HG03565 (cell line): ENCODE results near the gene ZBTB7A.
"Not testable (repeated sequence)": the region's sequence is repeated elsewhere in the genome, so short reads cannot be mapped to it uniquely, and the experiment has no call there.

ENCODE experiments used
- ATAC-seq: cut with Tn5 transposase; IDR thresholded peaks from one replicate; pipeline ENCODE4 v1.9.1; 2021; ENCODE audit warnings: mild to moderate bottlenecking, moderate library complexity; ENCODE audit not compliant: unreplicated experiment

Gene ZBTB7A

DNA sequence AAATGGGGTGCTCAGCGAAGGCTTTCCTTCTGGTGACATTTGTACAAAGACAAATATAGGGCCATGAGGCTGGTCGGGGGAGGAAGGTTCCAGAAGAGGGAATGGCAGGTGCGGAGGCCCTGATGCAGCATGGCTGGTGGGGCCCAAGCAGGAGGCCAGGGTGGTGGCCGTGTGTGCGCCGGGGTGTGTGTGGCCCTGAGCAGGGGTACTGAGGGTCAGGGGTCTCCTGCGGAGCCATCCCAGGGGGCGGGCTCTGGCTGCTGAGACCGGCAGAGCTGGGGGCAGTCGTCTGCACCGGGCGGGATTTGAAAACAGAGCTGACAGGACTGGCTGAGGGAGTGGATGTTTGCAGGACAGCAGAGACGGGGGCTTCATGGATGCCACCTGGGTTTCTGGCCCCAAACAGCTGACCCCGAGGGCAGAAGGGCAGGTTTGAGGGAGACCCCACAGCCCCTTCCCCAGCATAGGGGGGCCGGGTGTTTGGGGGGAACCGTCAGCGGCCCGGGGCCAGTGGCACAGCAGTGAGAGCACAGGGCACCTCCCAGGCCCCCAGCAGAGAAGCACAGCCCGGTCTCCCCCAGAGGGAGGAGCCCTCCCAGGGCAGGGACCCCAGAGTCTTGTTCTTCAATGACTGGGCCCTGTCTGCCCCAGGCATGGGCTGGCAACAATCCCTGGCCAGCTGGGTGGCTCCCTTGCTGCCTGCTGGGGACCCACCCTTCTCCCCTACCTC is 47.8 kb downstream of the ZBTB7A start:
- ATAC-seq: no peak

DNA sequence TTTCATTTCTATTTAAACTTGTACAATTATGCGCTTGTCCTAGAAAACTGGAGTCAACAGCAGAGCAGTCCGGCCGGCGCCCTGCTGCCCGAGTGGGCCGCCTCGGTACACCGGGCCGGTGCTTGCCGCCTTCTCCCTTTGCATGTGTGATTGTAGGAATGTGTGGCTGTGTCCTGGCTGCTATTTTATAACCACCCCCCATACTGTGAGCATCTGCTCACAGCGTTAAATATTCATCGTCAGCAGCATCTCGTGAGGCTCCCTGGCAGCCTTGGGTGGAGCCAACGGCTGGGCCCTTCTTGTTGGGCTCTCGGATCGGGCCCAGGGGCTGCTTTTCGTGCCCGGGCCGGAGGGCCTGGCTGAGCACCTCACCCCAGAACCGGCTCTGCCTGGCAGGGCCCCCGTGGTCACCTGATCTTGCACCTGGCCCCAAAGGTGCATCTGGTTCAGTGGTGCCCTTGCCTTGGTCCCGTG is 48.5 kb downstream of the ZBTB7A start:
- no peak for ATAC-seq

DNA sequence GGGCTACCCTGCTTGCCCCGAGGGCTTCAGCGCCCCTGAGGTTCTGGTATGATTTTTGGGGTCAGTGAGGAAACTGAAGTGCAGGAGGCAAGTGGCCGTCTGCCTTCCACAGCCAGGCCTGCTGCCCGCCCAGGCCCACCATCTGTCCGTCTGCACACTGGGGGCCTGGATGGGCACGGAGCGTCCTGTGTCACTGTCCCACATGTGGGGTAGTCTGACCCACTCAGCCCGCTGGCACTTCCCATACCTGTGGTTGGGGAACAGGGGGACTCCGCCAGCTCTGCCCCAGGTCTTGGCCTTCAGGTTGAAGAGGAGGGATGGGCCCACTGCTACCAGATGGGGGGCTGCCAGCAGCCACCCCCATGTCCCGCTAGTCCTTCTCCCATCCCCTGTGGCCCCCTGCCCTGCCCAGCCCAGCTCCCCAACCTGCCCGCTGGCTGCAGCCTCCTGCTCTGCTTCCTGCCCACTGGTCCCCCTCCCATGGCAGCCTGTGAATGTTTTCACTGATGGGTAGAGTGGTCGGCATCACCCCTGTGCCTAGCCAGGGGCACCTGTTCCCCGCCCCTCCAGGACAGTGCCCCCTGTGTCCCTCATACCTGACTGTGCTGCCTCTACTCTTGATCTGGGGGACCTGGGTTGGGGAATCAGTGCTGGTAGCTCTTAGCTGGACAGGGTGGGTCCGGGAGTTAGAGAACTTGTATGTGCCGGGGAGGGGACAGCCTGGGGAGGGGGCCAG is 49.6 kb downstream of the ZBTB7A start:
- no peak for ATAC-seq

DNA sequence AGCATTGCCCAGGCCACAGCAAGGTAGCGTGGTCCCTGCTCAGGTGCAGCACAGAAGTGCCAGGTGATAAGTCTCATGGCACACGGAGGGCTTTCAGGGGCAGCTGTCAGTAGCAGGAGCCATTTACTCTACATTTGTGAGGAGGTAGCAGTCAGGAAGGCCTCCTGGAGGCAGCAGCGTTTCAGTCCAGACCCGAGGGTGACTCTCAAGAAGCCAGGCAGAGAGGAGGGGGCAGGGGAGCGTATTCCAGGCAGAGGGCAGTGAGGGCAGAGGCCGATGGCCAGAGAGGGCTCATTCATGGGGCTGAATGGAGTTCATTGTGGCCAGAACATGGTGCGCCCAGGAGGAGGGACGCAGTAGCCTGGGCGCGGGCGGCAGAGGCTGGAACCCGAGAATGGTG is 50.2 kb downstream of the ZBTB7A start:
- no peak for ATAC-seq

DNA sequence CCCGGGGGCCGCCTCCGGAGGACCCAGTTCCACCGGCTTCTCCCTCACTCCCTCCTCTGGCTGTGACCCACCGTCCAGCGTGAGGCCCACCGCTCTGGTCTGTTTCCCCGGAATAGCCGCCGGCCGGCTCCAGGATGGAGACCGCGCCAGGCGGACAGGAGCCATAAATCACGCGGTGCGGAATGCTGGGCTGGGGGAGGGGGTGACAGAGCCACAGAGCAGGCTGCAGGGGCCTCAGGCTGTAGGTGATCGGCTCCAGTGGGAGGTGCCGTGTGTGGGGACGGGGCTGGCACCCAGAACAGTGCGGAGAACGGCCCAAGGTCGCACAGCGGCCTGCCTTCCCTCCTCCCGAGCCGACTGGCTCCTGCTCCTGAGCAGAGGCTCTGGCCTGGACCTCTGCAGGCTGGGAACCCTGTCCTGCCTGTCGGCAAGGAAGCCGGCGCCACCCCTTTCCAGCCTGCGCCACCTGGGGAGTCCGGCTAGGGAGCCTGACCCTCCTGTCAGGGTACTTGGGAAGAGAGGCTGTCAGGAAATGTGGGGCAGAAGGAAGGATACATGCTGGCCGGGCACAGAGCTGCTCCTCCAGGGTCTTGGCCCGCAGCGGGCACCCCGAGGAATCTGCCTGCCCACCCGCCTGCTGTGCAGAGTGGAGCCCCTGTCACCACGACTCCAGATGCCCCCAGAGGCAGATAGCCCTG is 50.8 kb downstream of the ZBTB7A start:
- ATAC-seq: no peak

DNA sequence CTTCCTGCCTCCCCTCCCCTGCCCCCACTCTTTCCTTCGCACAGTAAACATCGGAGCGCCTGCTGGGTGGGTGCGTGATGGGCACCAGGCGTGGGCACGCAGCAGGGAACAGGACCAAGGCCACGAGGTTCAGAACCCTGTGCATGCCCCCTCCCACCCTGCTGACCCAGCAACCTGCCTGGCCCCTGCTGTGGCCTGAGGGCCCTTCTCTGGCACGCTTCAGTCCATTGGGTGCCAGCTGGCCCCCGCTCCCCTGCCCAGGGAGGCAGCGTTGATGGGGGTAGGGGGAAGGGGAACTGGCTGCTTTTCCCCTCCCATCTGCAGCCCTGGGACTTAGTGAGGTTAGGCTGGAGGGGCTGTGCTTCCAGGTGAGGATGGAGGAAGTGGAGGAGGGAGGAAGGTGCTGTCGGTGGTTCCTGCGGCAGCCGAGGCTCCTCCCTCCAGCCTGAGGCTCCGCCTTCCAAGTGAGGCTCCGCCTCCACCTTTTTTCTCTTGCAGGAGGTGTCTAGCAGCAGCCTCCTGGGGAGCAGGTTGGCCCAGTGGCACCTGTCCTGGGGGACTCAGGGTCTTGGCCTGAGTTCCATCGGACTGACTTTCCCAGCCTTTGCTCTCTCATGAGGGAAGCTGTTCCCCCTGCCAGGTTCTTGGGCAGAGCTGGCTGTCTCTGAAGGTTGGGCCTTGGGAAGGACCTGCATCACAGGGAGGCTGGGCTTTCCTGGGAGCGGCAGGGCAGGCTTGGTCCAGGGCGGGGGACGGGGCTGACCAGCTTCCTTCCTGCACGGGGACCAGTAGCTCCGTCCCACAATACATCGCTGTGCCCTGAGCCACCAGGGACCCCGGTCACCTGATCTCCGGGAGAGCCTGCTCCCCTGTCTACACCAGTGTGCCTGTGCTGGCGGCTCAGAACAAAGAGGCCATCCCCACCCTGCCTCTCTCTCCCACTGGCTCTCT is 51.9 kb downstream of the ZBTB7A start:
- ATAC-seq: no peak

DNA sequence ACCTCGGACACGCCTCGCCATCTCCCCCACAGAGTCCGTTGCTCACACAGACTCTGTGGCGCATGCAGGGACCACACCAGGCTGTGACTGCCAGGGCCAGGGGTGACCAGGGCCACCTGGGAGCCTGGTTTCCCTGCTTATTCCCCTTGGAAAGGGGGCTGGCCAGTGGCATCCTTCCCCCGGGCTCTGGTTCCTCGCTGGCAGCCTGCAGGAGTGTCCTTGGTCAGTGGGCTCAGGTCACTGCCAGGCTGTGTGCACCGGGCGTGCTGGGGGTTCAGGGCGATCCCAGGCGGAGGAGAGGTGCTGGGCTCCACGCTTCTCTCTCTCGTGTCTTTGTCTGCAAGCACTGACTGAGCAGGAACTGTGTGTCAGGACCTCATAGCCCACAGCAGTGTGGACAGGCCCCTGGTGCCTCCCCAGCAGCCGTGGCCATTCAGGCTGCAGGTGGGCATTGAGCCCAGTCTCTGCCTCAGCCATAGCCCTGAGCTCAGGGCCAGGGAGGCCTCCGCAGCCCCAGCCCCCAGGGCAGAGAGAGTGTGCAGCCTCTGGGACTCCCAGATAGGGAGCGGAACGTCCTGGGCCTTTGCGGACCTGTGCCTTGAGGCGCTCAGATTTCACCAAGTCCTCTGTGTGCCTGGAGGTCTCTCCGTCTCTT is 52.7 kb downstream of the ZBTB7A start:
- ATAC-seq: no peak

DNA sequence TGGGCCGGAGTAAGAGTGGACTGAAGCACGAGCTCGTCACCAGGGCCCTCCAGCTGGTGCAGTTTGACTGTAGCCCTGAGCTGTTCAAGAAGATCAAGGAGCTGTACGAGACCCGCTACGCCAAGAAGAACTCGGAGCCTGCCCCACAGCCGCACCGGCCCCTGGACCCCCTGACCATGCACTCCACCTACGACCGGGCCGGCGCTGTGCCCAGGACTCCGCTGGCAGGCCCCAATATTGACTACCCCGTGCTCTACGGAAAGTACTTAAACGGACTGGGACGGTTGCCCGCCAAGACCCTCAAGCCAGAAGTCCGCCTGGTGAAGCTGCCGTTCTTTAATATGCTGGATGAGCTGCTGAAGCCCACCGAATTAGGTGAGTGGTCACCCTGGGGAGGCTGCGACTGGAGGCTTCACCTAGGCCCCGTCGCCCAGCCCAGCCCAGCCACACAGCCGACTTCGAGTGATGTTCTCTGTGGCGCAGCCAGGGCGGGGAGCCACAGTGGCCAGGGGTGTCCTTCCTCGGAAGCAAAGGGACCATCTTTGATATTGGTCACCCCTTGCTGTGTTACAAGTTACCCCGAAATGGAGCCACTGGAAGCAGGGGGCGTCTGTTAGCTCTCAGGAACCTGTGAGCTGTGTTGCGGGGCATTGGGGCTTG is 53.6 kb downstream of the ZBTB7A start:
- ATAC-seq: no peak

DNA sequence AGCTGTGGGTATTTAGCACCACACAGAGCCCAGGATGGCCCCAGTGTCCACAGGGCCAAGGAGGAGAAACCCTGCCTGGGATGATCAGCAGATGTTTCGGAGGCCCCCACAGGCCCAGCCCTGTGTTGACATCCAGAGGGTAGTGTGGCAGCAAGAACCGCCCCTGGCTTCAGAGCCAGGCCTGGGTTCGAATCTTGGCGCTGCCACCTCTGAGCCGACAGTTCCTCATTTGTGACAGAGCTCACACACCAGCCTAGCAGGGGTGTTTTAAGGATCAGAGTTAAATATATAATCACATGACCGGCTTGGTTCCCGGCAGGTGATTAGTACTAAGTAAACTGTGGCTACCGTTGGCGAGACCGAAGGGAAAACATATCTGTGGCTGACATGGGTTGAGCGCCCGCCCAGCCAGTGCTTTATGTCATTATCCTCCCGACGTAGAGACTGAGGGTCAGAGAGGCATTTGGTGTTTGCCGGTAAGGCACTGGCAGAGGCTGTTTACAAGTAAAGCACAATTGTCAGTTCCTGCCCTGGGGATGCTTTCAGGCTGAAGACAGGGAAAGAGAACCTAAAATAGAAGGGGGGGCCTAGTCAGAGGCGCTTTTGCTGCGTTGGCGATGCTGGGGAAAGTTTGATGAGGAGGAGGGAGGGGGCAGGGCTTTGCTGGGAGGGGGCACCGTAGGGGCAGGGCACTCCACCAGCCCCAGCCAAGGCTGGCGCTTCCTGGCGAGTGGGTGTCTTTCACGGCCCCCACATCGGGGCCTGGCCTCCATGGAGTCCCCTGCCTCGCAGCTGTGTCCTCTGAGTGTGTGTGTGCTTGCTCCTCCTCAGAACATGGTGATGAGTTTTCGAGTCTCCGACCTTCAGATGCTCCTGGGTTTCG is 54.4 kb downstream of the ZBTB7A start:
- ATAC-seq: no peak

DNA sequence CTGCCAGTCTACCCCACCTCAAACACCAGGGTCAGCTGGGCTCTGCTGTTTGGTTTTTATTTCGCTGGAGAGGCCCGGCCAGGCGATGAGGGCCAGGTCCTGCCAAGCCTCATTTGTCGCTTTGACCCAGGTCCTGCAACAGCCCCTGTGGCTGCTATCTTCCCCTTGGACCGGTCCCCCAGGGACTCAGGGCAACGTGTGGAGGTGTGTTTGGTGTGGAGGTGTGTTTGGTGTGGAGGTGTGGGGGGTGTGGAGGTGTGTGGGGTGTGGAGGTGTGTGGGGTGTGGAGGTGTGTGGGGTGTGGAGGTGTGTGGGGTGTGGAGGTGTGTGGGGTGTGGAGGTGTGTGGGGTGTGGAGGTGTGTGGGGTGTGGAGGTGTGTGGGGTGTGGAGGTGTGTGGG is 55.3 kb downstream of the ZBTB7A start:
- ATAC-seq: not testable (repeated sequence)

DNA sequence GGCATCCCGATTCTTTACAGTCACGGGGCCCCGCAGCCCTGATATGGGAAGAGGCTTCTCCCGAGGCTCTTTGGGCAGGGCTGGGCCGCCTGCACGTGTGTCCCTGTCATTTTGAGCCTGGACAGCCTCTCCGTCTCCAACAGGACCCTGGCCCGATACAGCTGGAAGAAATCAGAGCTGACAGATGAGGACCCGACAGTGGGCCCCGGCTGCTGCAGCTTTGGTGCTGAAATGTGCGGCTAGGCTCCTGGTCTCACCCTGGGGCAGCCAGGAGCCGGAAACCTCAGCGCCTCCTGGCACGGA is 55.9 kb downstream of the ZBTB7A start:
- no peak for ATAC-seq

DNA sequence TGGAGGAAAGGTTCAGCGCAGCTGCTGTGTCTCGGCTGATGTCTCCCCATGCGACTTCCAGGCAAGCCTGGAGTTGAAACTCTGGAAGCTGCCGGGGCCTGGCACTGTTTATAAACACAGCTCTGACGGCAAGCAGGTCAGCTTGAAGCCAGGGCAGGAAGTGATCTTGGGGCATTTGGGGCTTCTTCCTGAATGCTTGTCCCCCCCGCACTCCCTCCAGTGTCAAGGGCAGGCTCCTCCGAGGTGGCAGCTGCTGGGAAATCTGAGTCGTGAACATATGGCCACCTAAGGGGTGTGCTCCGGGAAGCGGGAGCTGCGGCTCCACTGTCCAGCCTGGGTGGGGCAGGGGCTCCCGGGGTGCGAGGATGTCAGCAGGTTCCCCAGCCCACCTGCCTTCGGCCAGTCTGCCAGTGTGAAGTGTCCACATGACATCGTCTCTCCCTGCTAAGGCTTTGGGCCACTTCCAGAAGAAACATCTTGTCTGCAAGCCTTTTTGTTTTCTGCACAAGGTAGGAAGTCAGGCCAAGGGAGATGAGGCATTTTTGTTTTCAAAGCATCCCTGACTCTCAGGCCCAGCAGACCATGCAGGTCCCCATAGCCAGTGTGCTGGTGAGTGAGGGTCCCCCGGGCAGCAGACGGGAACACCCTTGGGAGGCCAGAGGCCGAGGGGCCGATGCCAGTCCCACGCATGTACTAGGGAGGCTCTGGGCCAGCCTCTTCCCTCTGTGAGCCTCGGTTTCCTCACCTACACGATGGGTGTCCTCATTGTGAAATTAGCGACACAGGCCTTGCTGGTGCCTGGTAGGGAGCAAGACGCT is 56.5 kb downstream of the ZBTB7A start:
- ATAC-seq: no peak

DNA sequence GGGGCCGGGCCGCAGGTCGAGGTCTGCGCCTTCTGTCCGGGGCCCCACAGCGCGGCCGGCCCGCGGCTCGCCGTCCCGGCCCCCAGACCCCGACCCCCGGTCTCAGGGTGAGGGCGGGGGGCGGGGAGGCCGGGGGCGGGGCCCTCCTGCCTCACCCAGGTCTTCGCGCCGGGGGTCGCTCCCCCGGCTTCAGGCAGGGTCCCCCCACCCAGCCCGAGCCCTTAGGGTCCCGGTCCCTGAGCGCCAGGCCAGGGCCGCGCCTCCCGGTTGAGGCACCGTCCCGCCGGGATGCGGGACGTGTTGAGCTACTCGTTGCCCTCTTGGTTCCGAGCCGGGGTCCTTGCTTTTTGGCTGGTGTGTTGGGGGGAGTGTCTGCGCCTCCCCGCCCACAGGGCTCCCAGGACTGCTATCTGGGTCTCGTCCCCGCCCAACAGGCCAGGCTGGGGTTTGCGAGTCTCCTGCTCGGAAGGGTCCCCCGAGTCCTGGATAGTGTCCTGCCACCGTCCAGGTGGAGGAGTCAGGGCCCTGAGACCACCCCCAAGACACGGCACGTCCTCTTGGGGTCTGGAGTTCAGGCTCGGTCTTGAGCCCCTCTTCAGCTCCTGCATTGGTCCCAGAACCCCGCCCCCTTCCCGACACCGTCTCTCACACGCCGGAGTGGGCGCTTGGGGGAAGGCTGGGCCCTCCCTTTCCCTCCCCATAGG is 58.7 kb downstream of the ZBTB7A start:
- no peak for ATAC-seq

DNA sequence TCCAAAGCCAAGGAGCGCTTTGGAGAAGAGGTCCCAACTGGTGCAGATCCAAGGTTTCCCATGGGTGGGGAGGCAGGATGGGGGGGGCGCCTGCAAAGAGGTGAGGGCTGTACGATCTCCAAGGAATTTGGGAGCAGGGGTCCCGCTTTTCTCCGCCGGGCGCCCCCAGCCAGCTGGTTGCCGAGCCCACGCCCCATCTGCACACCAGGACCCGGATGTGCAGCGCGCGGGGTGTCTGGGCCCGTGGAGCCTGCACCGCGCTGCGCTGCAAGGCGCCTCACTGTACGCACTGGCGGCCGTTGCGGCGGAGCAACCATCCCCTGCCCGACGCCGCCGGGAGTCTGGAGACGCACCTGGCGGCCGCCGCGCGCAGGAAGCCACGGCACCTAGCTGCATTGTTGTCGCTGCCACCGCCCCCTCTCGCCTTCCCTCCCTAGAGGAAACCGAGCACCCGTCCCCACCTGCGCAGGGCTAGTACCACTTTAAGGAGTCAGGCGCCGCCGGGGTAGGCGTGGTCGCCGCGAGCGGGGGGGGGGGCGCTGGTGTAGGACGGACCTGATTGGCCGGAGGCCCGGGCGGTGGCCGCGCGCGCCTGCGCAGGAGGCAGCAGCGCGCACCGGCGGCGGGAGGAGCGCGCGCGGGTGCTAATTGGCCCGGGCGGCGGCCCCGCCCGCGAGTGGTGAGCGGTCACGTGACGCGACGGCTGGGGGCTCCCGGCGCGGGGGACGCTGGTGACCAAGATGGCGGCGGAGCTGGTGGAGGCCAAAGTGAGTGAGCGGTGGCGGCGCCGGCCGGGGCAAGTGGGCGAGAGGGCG is 59.5 kb downstream of the ZBTB7A start, which contains the start of gene PIAS4:
Gene PIAS4 (plus strand): TSS at position 716 of the 815 bp plus-strand sequence. CDS start 25 bp downstream, at position 741.
- ATAC-seq: peak; percentile 64

DNA sequence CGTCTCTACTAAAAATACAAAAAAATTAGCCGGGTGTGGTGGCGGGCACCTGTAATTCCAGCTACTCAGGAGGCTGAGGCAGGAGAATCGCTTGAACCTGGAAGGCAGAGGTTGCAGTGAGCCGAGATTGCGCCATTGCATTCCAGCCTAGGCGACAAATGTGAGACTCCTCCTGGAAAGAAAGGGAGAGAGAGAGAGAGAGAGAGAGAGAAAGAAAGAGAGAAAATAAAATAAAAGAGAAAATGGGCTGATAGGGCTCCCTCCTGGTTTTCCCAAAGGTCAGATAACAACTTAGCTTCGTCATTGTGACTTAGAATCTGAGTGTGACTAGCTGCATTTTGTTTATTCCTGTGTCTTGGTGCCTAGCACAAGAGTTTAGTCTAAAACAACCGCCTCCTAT is 61.3 kb downstream of the ZBTB7A start:
- ATAC-seq: not testable (repeated sequence)

DNA sequence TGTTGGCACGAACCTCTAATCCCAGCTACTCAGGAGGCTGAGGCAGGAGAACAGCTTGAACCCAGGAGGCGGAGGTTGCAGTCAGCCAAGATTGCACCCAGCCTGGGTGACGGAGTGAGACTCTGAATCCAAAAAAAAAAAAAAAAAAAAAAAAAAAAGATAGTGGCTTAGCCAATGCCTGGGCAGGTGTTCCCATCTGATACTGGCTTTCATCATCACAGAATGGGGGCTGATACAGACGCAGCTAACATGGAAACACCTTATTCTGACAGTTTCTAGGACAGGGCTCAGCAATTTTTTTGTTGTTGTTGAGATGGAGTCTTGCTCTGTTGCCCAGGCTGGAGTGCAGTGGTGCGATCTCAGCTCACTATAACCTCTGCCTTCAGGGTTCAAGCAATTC is 65.9 kb downstream of the ZBTB7A start:
- not testable (repeated sequence) for ATAC-seq
